Measurements from ENCODE around the gene SRPX2.

The SRPX2 gene

GRCh38 chrX:100682939-100683338 is 38.9 kb downstream of the SRPX2 start:
- no peak for TF ChIP-seq CTCF (IDR thresholded peaks at IDR 0.05)
- Histone ChIP-seq H3K4me3 (ENCODE audit: low read depth in 1 of 2, low read length in 1 of 2) (no peak overlapping the region), H3K36me3 (no peaks in the 10 kb centered on the region), H3K9me3 (no peaks in the 10 kb centered on the region), H3K27ac (no peak overlapping the region), H3K4me1 (ENCODE audit: control insufficient read depth in 1 of 2, insufficient read depth in 1 of 2, low read depth in 1 of 2, low read length in 1 of 2) (no peaks in the 10 kb centered on the region), H3K27me3 (no peaks in the 10 kb centered on the region)

- H3K4me3 ChIP-seq (ENCODE audit: low read depth in 1 of 2, low read length in 1 of 2): no peak overlapping the region
- H3K9me3 ChIP-seq: no peaks in the 10 kb centered on the region
- TF ChIP-seq CTCF (IDR thresholded peaks at IDR 0.05): no peak
- H3K4me1 ChIP-seq (ENCODE audit: control insufficient read depth in 1 of 2, insufficient read depth in 1 of 2, low read depth in 1 of 2, low read length in 1 of 2): no peaks in the 10 kb centered on the region
- H3K36me3 ChIP-seq: no peaks in the 10 kb centered on the region
- no peaks in the 10 kb centered on the region for H3K27me3 ChIP-seq
- no peak overlapping the region for H3K27ac ChIP-seq
These were observed 41.4 kb downstream of the SRPX2 start for GRCh38 chrX:100685284-100685996.

GRCh38 chrX:100685997-100686305 is 42.0 kb downstream of the SRPX2 start:
- TF ChIP-seq CTCF (IDR thresholded peaks at IDR 0.05): no peak
- Histone ChIP-seq H3K4me1 (ENCODE audit: control insufficient read depth in 1 of 2, insufficient read depth in 1 of 2, low read depth in 1 of 2, low read length in 1 of 2) (no peaks in the 10 kb centered on the region), H3K4me3 (ENCODE audit: low read depth in 1 of 2, low read length in 1 of 2) (no peak overlapping the region), H3K9me3 (no peaks in the 10 kb centered on the region), H3K36me3 (no peaks in the 10 kb centered on the region), H3K27ac (no peak overlapping the region), H3K27me3 (no peaks in the 10 kb centered on the region)

GRCh38 chrX:100687128-100687527 is 43.1 kb downstream of the SRPX2 start:
- Histone ChIP-seq H3K9me3 (no peaks in the 10 kb centered on the region), H3K36me3 (no peaks in the 10 kb centered on the region), H3K27ac (no peak overlapping the region), H3K4me1 (ENCODE audit: control insufficient read depth in 1 of 2, insufficient read depth in 1 of 2, low read depth in 1 of 2, low read length in 1 of 2) (no peaks in the 10 kb centered on the region), H3K27me3 (no peaks in the 10 kb centered on the region), H3K4me3 (ENCODE audit: low read depth in 1 of 2, low read length in 1 of 2) (no peak overlapping the region)
- no peak for TF ChIP-seq CTCF (IDR thresholded peaks at IDR 0.05)

- no peaks in the 10 kb centered on the region for H3K4me1 ChIP-seq (ENCODE audit: control insufficient read depth in 1 of 2, insufficient read depth in 1 of 2, low read depth in 1 of 2, low read length in 1 of 2)
- no peaks in the 10 kb centered on the region for H3K36me3 ChIP-seq
- TF ChIP-seq CTCF (IDR thresholded peaks at IDR 0.05): no peak
- no peaks in the 10 kb centered on the region for H3K9me3 ChIP-seq
- no peaks in the 10 kb centered on the region for H3K27me3 ChIP-seq
- no peak overlapping the region for H3K27ac ChIP-seq
- no peak overlapping the region for H3K4me3 ChIP-seq (ENCODE audit: low read depth in 1 of 2, low read length in 1 of 2)
These were observed 43.5 kb downstream of the SRPX2 start for GRCh38 chrX:100687546-100687945.

GRCh38 chrX:100695302-100695701 is 51.3 kb downstream of the SRPX2 start:
- Histone ChIP-seq H3K9me3 (no peaks in the 10 kb centered on the region), H3K36me3 (no peaks in the 10 kb centered on the region), H3K4me3 (ENCODE audit: low read depth in 1 of 2, low read length in 1 of 2) (no peak overlapping the region), H3K27ac (no peak overlapping the region), H3K27me3 (no peaks in the 10 kb centered on the region), H3K4me1 (ENCODE audit: control insufficient read depth in 1 of 2, insufficient read depth in 1 of 2, low read depth in 1 of 2, low read length in 1 of 2) (no peaks in the 10 kb centered on the region)
- no peak for TF ChIP-seq CTCF (IDR thresholded peaks at IDR 0.05)

Measured in neutrophil (primary cell).